Ureter (tissue), 1 donor: ENCODE measurements around the gene UNC13A. TPM values are rescaled to one million over a fixed set of nuclear protein-coding genes. Genes with fewer than 3 reads are reported as not detected.

Experiments
- DNase-seq: peaks from one replicate; pipeline ENCODE4 v3.0.0-alpha.2; 2020; ENCODE audit warnings: low spot score
- total RNA-seq: library from RNA; stranded (reverse); gene quantifications from one replicate; pipeline ENCODE4 v1.2.4, GENCODE V29; 2023
- donor health status: DM: yes; HTN: yes; CAD: no.

UNC13A gene
- total RNA-seq = 1.4 TPM

DNA sequence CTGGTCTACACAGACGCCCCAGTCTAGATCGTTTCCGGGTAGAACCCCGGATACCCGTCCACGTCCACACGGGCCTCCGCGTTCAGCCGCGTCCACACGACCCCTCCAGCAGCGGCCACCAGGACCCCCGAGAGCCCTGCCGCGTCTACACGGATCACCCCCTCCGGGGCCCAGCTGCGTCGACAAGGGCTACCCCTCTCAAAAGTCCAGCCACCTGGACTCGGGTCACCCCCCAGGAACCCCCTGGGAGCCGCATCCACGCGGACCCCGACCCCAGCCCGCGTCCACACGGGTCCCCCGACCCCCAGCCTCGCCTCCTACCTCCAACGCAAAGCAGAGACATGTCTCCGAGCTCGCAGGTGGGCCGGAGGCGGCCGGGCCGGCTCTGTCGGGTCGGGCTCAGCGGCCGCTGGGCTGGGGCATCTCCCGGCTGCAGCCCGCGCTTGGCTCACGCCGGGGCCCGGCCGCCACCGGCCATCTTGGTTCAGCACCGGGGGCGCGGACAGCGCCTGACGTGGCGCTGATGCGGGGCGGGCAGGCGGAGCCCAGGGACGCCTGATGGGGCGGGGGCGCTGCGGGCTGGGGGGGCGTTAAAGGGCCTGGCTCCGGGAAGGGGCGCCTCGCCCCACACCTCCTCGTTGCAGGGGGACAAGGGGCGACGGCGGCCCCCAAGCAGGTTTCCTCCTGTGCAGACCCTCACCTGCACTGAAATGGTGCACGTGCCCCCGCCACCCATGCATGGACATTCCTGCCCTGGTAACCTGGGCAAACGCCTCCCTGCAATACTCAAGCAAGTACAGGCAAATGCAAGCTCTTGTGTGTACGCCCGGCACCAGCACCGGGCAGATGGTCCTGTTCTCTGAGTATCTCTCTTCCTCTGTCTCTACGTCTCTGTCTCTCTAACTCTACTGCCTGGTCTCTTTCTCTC lies at the start of gene UNC13A:
Gene UNC13A (minus strand): TSS at position 498 of the 928 bp plus-strand sequence. CDS start 155 bp downstream, at position 343.
- no peak for DNase-seq

GRCh38 chr19:17737690-17738153 lies 49.6 kb upstream of the UNC13A start:
- no peak for DNase-seq

DNA sequence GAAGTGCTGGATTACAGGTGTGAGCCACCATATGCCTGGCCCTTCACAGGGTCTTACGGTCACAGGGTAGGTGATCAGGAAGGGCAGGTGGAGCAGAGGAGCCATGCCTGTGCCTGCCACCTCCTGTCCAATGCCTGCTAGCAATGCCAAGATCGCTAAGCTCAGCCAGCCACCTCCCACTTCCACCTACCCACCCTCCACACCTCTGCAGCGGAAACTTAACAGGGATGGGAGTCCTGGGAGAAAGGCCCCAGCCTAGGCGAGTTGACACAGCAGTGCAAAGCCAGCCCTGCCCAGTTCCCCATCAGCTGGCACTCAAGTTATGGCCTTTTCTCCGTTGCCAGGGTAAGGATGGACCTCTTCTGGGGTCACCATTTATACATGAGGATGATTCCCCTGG lies 47.3 kb upstream of the UNC13A start:
- no peak for DNase-seq

GRCh38 chr19:17734146-17734545 lies 46.0 kb upstream of the UNC13A start:
- no peak for DNase-seq

DNA sequence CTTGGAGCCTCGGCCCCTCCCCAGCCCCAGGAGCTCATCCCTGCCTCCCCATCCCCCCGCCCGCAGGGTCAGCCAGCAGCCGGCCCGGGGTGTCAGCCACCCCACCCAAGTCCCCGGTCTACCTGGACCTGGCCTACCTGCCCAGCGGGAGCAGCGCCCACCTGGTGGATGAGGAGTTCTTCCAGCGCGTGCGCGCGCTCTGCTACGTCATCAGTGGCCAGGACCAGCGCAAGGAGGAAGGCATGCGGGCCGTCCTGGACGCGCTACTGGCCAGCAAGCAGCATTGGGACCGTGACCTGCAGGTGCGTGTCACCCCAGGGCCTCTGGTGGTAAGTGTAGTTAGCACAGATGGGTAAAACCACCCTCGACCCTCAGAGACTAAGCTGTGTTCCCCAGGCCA lies 45.0 kb upstream of the UNC13A start:
- DNase-seq = no peak

- no peak for DNase-seq
Measured at GRCh38 chr19:17727843-17728242, 39.7 kb upstream of the UNC13A start.

- no peak for DNase-seq
Measured at GRCh38 chr19:17726964-17727773, 39.0 kb upstream of the UNC13A start.

DNA sequence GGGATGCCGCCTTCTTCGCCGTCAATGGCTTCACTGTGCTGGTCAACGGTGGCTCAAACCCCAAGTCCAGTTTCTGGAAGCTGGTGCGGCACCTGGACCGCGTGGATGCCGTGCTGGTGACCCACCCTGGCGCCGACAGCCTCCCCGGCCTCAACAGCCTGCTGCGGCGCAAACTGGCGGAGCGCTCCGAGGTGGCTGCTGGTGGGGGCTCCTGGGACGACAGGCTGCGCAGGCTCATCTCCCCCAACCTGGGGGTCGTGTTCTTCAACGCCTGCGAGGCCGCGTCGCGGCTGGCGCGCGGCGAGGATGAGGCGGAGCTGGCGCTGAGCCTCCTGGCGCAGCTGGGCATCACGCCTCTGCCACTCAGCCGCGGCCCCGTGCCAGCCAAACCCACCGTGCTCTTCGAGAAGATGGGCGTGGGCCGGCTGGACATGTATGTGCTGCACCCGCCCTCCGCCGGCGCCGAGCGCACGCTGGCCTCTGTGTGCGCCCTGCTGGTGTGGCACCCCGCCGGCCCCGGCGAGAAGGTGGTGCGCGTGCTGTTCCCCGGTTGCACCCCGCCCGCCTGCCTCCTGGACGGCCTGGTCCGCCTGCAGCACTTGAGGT lies 38.1 kb upstream of the UNC13A start:
- DNase-seq = no peak

DNA sequence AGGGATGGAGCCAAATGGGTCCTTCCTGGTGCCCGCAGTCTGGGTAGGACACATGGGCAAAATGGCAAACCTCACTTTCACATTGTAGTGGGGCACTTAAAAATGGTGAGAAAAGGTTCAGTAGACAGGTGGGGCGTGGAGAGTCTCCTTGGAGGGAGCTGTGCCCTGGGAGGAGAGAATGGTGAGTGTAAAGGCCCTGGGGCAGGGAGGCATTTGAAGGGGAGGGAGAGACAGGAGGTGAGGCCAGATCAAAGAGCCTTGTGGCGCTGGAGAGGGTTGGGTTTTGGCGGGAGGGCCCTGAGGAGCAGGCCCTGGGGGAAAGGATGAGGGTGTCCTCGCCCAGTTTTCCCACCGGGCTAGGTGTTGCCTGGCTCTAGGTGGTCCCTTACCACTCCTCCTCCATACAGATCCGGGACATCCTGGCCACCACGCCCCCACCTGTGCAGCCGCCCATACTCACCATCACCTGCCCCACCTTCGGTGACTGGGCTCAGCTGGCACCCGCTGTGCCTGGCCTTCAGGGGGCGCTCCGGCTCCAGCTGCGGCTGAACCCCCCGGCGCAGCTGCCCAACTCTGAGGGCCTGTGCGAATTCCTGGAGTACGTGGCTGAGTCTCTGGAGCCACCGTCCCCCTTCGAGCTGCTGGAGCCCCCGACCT lies 37.4 kb upstream of the UNC13A start:
- no peak for DNase-seq

DNA sequence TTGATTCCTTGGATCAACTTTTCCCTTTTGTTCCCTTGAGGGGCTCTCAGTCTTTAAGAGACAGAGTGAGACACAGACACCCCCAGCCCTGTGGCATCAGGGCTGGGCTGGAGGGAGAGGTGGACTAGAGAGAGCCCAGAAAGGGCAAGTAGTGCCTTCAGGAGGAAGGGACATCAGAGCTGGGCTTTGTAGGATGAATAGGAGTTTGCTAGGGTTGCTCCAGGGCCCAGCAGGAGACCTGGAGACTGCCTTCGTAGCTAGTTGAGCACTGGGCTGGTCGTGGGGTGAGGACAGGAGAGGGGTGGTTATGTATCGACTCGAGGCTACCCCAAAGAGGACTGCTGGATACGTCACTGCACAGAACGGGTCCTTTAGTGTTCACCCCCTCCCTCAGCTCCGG lies 36.5 kb upstream of the UNC13A start:
- DNase-seq = no peak

DNA sequence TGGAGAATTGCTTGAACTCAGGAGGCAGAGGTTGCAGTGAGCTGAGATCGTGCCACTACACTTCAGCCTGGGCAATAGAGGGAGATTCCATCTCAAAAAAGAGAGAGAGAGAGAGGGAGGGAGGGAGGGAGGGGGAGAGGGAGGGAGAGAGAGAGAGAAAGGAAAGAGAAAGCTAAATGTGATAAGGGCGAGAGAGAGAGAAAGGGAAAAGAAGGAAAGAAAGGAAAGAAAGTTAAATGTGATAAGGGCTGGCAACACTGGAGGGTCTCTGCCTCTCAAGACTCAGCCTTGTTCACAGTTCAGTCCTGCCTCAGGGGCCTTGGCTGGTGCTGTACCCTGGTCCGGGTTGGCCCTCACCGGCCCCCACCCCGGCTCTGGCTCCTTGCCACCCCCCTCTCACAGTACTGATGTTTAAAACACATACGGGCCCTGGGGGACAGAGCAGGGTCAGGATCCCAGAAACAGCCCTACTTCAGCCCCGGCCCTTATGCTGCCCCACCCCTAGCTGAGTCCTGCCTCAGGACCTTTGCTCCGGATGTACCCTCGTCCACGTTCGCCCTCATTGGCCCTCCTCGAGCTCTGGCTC lies 34.6 kb upstream of the UNC13A start:
- no peak for DNase-seq

DNA sequence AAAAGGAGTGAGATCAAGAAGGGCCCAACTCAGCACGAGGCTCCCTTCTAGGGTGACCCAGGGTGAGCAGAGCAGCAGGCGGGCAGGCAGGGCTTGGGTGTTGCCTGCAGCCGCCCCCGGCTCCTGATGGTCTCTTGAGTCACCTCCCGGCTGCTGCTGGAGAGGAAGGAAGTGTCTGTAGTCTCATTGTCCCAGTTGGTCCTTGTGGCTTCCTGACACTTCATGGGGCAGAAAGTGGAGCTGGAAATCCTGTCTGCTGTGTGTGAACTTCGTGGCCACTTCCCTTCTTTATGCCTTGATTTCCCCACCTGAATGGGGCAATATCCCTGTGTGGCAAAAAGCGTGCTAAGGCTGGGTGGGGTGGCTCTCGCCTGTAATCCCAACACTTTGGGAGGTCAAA lies 33.7 kb upstream of the UNC13A start:
- DNase-seq = no peak

- DNase-seq = no peak
Measured at GRCh38 chr19:17721111-17721628, 33.0 kb upstream of the UNC13A start.

- no peak for DNase-seq
Measured at GRCh38 chr19:17720440-17720839, 32.3 kb upstream of the UNC13A start.

- DNase-seq = no peak
Measured at GRCh38 chr19:17719730-17720400, 31.7 kb upstream of the UNC13A start.

GRCh38 chr19:17718947-17719711 lies 31.0 kb upstream of the UNC13A start, which contains the start of gene MAP1S:
Gene MAP1S (plus strand): TSS chr19:17719480. CDS start chr19:17719503, 23 bp downstream.
- DNase-seq = peak; percentile 57

GRCh38 chr19:17718550-17718946 lies 30.4 kb upstream of the UNC13A start:
- no peak for DNase-seq

GRCh38 chr19:17716309-17716929 lies 28.3 kb upstream of the UNC13A start:
- no peak for DNase-seq

- no peak for DNase-seq
Measured at GRCh38 chr19:17711851-17712250, 23.7 kb upstream of the UNC13A start.
